Activated T-cell treated with anti-CD3 and anti-CD28 coated beads, Interleukin-2, amount 50 U/mL, for 72 hours (primary cell): ENCODE results near the gene SUMO2. TPM values are rescaled to one million over a fixed set of nuclear protein-coding genes. Genes with fewer than 3 reads are reported as not detected.

ENCODE experiments used
- ATAC-seq, 2 donors: fragments of 150-1000 bp; cut with Tn5 transposase; replicated peaks in 1 of 2; 2 replicates each; pipeline ENCODE4 v1.10.0; 2021; ENCODE audit warnings: moderate library complexity in 2 of 2, mild to moderate bottlenecking in 1 of 2
- DNase-seq, 2 donors: peaks; one replicate each; pipeline ENCODE4 v3.0.0; 2021 to 2022; ENCODE audit warnings: mixed read lengths in 1 of 2
- H3K27ac Mint-ChIP-seq: one replicate; pipeline ENCODE4 v1.8.0; 2022; ENCODE audit warnings: mild to moderate bottlenecking, moderate library complexity, mixed read lengths
- H3K27me3 Mint-ChIP-seq: one replicate; pipeline ENCODE4 v1.8.0; 2022; ENCODE audit warnings: low read depth, mixed read lengths
- H3K36me3 Mint-ChIP-seq, 2 donors: one replicate each; pipeline ENCODE4 v1.8.0; 2022; ENCODE audit warnings: mixed read lengths in 2 of 2, mild to moderate bottlenecking in 1 of 2; ENCODE audit not compliant: insufficient read depth in 2 of 2
- H3K4me1 Mint-ChIP-seq: one replicate; pipeline ENCODE4 v1.8.0; 2022; ENCODE audit warnings: low read depth, mixed read lengths
- H3K4me3 Mint-ChIP-seq, 2 donors: one replicate each; pipeline ENCODE4 v1.8.0; 2022; ENCODE audit warnings: mild to moderate bottlenecking in 2 of 2, mixed read lengths in 2 of 2, moderate library complexity in 2 of 2
- H3K9me3 Mint-ChIP-seq, 2 donors: one replicate each; pipeline ENCODE4 v1.8.0; 2022; ENCODE audit warnings: mixed read lengths in 2 of 2
- total RNA-seq, 2 donors: library from RNA; stranded (reverse); gene quantifications; one replicate each; pipeline ENCODE4 v1.2.3, GENCODE V29; 2022

The SUMO2 gene
- total RNA-seq, 2 donors from 2014 or later: 361 to 368 TPM

- H3K27me3 Mint-ChIP-seq: no peaks in the 10 kb centered on the region
- H3K36me3 Mint-ChIP-seq: peaks cover 5 to 15% of the 10 kb centered on the region in 2 donors
- peak overlapping the region; percentile 97 for H3K27ac Mint-ChIP-seq
- DNase-seq (no peak), ATAC-seq (peak in 1 of 2 donors; percentile 13)
- peak overlapping the region; percentile 88 to 92 for H3K4me3 Mint-ChIP-seq
- H3K9me3 Mint-ChIP-seq: no peaks in the 10 kb centered on the region
- peaks cover 40% of the 10 kb centered on the region for H3K4me1 Mint-ChIP-seq
Measured at GRCh38 chr17:75205793-75206163, 23.0 kb upstream of the SUMO2 start.

DNA sequence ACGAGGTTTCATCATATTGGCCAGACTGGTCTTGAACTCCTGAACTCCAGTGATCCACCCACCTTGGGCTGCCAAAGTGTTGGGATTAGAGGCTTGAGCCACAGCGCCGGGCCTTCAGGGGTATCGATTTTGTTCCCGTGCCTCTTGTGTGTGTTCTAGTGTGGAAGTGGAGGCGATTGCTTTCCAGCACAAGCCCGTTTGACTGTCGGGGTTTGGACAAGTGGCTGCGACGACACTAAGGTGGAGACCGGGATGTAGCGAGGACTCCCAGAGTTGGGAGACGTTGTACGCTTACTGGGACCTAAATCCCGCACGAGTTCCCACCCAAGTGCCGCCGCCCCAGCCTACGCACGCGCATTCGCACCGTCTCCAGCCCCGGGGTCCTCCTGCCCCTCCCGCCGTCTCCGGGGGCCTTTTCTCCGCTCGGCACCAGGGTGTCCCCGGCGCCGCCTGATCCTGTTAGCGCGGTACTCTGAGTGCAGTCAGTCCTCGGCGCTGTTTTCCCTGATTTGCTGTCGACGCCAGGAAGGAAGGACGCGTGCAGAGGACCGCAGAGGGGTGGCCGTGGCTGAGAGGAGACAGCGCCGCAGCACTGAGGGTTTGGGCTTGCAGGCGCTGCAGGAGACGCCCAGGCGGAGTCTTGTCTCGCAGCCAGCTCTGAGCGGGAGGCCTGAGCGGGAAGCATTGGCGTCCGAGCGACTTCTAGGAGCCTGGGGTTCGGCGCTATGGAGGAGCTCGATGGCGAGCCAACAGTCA lies 22.5 kb upstream of the SUMO2 start, which contains the start of gene NUP85:
TSS of gene NUP85 (plus strand) at position 643 of the 756 bp plus-strand sequence. CDS start at position 726, 83 bp downstream.
- Mint-ChIP-seq H3K9me3 (no peaks in the 10 kb centered on the region), H3K27me3 (no peaks in the 10 kb centered on the region), H3K4me1 (peaks cover 40% of the 10 kb centered on the region), H3K27ac (peak within 1 kb of the TSS; percentile 97), H3K4me3 (peak within 1 kb of the TSS; percentile 88 to 92), H3K36me3 (peaks cover 5 to 10% of the 10 kb centered on the region in 2 donors)
- peak; percentile 91 for ATAC-seq
- DNase-seq: peak; percentile 95

DNA sequence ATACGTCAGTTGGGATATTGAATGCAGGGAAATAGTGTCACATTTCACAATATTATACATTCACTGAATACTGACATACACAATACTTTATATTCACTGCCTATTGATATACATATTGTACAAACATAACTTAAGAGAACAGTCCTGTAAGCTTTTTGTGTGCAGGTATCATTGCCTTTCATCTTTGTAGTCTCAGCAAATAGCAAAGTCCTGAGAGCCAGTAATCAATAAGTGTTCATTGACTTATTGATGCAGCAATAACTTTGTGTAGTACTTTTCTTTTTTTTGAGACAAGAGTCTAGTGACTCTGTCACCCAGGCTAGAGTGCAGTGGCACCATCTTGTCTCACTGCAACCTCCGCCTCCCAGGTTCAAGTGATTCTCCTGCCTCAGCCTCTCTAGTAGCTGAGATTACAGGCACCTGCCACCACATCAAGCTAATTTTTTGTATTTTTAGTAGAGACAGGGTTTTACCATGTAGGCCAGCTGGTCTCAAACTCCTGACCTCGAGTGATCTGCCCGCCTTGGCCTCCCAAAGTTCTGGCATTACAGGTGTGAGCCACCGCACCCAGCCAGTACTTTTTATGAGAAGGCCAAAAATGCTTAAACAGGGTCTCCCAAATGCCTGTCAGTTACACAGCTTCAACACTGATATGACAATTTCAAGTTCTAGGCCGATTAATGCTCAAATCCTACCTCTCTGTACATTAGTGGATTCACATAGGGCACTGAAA lies 17.3 kb upstream of the SUMO2 start:
- DNase-seq: no peak
- no peak overlapping the region for H3K27ac Mint-ChIP-seq
- H3K4me1 Mint-ChIP-seq: peaks cover 11% of the 10 kb centered on the region
- no peaks in the 10 kb centered on the region for H3K9me3 Mint-ChIP-seq
- no peak overlapping the region for H3K4me3 Mint-ChIP-seq
- H3K27me3 Mint-ChIP-seq: no peaks in the 10 kb centered on the region
- H3K36me3 Mint-ChIP-seq: no peaks in the 10 kb centered on the region
- ATAC-seq: no peak

GRCh38 chr17:75194879-75195278 lies 12.1 kb upstream of the SUMO2 start:
- Mint-ChIP-seq H3K36me3 (no peaks in the 10 kb centered on the region), H3K4me1 (no peaks in the 10 kb centered on the region), H3K27me3 (no peaks in the 10 kb centered on the region), H3K9me3 (no peaks in the 10 kb centered on the region), H3K4me3 (no peak overlapping the region), H3K27ac (no peak overlapping the region)
- DNase-seq (no peak), ATAC-seq (no peak)

DNA sequence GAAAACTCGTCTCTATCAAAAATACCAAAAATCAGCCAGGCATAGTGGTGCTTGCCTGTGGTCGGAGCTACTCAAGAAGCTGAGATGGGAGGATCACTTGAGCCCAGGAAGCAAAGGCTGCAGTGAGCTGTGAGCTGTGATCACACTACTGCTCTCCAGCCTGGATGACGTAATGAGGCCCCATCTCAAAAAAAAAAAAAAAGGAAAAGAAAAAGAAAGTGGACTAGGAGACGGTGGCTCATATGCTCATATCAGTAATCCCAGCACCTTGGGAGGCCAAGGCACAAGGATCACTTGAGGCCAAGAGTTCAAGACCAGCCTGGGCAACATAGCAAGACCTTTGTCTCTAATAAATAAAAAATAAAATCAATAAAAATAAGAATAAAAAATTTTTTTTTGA lies 8.8 kb upstream of the SUMO2 start:
- no peaks in the 10 kb centered on the region for H3K9me3 Mint-ChIP-seq
- no peak overlapping the region for H3K27ac Mint-ChIP-seq
- no peaks in the 10 kb centered on the region for H3K27me3 Mint-ChIP-seq
- H3K4me1 Mint-ChIP-seq: peaks cover 13% of the 10 kb centered on the region
- no peak for DNase-seq
- no peaks in the 10 kb centered on the region for H3K36me3 Mint-ChIP-seq
- H3K4me3 Mint-ChIP-seq: no peak overlapping the region
- ATAC-seq: no peak

DNA sequence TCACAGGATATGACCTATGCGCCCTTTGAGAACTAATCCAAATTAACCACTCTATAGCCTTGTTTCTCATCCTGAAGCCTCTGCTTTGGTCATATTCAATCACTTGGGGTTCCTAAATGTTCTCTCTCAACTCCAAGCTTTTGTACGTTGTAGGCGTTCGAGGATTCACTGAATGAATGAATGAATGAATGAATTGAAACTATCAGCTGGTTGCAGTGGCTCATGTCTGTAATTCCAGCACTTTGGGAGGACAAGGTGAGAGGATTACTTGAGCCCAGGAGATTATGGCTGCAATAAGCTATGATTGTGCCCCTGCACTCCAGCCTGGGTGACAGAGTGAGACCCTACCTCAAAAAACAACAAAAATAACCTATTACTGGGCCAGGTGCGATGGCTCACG lies 5.9 kb upstream of the SUMO2 start:
- Mint-ChIP-seq H3K36me3 (peaks cover under 1 to 3% of the 10 kb centered on the region in 2 donors), H3K27ac (no peak overlapping the region), H3K9me3 (no peaks in the 10 kb centered on the region), H3K4me3 (no peak overlapping the region), H3K4me1 (peaks cover 24% of the 10 kb centered on the region), H3K27me3 (no peaks in the 10 kb centered on the region)
- DNase-seq: no peak
- no peak for ATAC-seq

- peak overlapping the region; percentile 89 for H3K27ac Mint-ChIP-seq
- peaks cover 46% of the 10 kb centered on the region for H3K4me1 Mint-ChIP-seq
Measured at GRCh38 chr17:75183999-75184884, 1.5 kb upstream of the SUMO2 start.

GRCh38 chr17:75182319-75182568 lies 515 bp downstream of the SUMO2 start:
- Mint-ChIP-seq H3K36me3 (peaks cover 7 to 16% of the 10 kb centered on the region in 2 donors), H3K27me3 (no peaks in the 10 kb centered on the region), H3K27ac (no peak overlapping the region), H3K4me3 (peak overlapping the region; percentile 90 to 99), H3K9me3 (no peaks in the 10 kb centered on the region), H3K4me1 (peaks cover 42% of the 10 kb centered on the region)
- peak; percentile 2 to 3 for ATAC-seq
- DNase-seq: no peak

More at GRCh38 chr17:75183999-75184884, 1.5 kb upstream of the SUMO2 start:
- H3K36me3 Mint-ChIP-seq: peaks cover 7 to 13% of the 10 kb centered on the region in 2 donors
- peak overlapping the region; percentile 74 to 82 for H3K4me3 Mint-ChIP-seq
- H3K9me3 Mint-ChIP-seq: no peaks in the 10 kb centered on the region
- ATAC-seq (no peak), DNase-seq (no peak)
- H3K27me3 Mint-ChIP-seq: no peaks in the 10 kb centered on the region

DNA sequence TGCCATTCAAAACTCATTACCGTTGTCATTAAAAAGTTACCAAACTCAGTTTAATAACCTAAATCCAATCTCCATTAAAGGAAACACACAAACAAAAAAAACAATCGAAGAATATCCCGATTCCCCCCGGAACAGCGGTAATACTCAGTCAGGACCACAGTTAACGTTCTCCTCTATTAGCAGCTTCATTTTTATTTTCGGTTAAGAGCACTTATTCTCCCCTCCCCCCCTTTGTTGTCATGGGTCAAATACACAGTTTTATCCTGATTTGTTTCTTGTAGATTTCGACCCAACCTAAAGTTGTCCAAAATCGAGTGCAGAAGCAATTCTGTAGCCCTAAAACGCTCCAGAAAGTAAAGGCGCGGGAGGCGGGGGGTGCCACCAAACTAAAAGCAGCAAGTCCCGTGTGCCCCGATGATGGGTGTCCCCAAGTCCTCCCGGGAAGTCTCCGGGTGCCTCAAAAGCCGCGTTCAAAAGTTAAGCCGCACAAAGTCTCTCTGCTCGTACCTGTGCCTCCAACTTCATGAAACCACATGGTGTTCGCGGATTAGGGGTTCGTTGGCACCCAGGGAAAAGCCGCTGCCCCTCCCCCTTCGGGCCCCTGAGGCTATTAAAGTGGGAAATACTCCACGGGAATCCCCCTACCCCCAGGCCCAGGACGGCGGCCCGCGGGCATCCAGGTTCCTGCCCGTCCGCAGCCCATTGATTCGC lies 996 bp downstream of the SUMO2 start:
- H3K9me3 Mint-ChIP-seq: no peaks in the 10 kb centered on the region
- ATAC-seq (no peak), DNase-seq (peak; percentile 32 to 36)
- peak overlapping the region; percentile 90 to 99 for H3K4me3 Mint-ChIP-seq
- H3K27ac Mint-ChIP-seq: peak overlapping the region; percentile 99
- no peaks in the 10 kb centered on the region for H3K27me3 Mint-ChIP-seq
- peaks cover 7 to 17% of the 10 kb centered on the region in 2 donors for H3K36me3 Mint-ChIP-seq
- H3K4me1 Mint-ChIP-seq: peaks cover 43% of the 10 kb centered on the region

- no peaks in the 10 kb centered on the region for H3K27me3 Mint-ChIP-seq
- H3K9me3 Mint-ChIP-seq: no peaks in the 10 kb centered on the region
- peaks cover 7 to 21% of the 10 kb centered on the region in 2 donors for H3K36me3 Mint-ChIP-seq
- H3K27ac Mint-ChIP-seq: peak overlapping the region; percentile 99
- H3K4me3 Mint-ChIP-seq: peak overlapping the region; percentile 90 to 99
- peaks cover 47% of the 10 kb centered on the region for H3K4me1 Mint-ChIP-seq
- ATAC-seq (no peak), DNase-seq (no peak)
Measured at GRCh38 chr17:75181110-75181509, 1.6 kb downstream of the SUMO2 start.

DNA sequence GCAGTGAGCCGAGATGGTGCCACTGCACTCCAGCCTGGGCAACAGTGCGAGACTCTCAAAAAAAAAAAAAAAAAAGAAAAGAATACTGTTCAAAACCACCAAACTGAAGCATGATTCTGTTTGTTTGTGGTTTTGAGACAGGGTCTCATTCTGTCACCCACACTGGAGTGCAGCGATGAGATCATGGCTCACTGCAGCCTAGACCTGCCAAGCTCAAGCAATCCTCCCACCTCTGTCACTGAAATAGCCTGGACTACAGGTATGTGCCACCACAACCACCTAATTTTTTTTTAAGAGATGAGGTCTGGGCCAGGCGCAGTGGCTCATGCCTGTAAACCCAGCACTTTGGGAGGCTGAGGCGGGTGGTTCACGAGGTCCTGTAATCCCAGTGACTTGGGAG lies 4.3 kb downstream of the SUMO2 start:
- ATAC-seq (no peak), DNase-seq (peak in 1 of 2 donors; percentile 31)
- no peak overlapping the region for H3K4me3 Mint-ChIP-seq
- H3K36me3 Mint-ChIP-seq: peaks cover 10 to 35% of the 10 kb centered on the region in 2 donors
- no peaks in the 10 kb centered on the region for H3K9me3 Mint-ChIP-seq
- peaks cover 40% of the 10 kb centered on the region for H3K4me1 Mint-ChIP-seq
- H3K27ac Mint-ChIP-seq: no peak overlapping the region
- H3K27me3 Mint-ChIP-seq: no peaks in the 10 kb centered on the region

DNA sequence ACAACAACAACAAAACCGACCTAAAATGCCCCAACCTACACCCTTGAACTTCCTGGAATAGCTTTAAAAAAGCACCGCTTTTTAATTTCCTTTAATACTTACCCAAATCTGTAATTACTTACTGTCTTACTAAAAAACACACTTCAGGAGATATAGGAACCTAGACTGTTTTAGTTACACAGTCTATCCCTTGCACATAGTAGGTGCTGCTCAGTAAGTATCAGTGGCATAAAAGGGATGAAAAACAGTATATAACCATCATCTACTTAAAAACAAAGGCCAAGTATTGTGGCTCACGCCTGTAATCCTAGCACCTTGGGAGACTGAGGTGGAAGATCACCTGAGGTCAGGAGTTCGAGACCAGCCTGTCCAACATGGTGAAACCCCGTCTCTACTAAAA lies 6.1 kb downstream of the SUMO2 start:
- H3K27ac Mint-ChIP-seq: no peak overlapping the region
- H3K4me3 Mint-ChIP-seq: peak overlapping the region in 1 of 2 donors; percentile 29
- H3K9me3 Mint-ChIP-seq: no peaks in the 10 kb centered on the region
- peaks cover 9 to 38% of the 10 kb centered on the region in 2 donors for H3K36me3 Mint-ChIP-seq
- peaks cover 50% of the 10 kb centered on the region for H3K4me1 Mint-ChIP-seq
- ATAC-seq (no peak), DNase-seq (no peak)
- H3K27me3 Mint-ChIP-seq: no peaks in the 10 kb centered on the region
